GM21447 (cell line): ENCODE measurements around the gene SLC26A11.

Experiments used
- ATAC-seq: cut with Tn5 transposase; IDR thresholded peaks from one replicate; pipeline ENCODE4 v1.9.1; 2021; ENCODE audit not compliant: unreplicated experiment

SLC26A11 gene

GRCh38 chr17:80216473-80217456 is 3.5 kb upstream of the SLC26A11 start:
- ATAC-seq = no peak

DNA sequence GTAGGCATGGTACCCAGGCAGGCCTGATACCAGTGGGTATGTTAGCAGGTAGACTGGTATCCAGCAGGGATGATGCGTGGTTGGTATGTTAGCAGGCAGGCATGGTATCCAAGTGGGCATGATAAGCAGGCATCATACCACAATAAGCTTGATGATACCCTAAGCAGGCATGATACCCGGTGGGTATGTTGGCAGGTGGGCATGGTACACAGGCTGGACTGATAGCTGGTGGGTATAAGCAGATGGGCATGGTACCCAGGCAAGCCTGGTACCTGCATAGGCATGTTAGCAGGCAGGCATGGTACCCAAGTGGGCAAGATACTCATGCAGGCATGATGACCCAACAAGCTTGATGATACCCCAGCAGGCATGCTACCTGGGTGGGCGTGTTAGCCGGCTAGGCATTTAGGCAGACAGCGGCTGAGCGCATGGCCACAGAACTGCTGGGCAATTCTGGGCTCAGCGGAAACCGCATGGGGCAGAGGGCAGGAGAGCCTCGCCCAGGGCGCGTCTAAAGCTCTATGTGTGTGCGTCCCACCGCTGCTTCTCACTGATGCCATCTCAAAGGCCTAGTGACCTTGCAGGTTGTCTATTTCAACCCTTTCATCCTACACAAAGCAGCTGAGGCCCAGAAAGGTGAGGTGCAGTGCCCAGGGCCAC is 2.4 kb upstream of the SLC26A11 start:
- no peak for ATAC-seq

DNA sequence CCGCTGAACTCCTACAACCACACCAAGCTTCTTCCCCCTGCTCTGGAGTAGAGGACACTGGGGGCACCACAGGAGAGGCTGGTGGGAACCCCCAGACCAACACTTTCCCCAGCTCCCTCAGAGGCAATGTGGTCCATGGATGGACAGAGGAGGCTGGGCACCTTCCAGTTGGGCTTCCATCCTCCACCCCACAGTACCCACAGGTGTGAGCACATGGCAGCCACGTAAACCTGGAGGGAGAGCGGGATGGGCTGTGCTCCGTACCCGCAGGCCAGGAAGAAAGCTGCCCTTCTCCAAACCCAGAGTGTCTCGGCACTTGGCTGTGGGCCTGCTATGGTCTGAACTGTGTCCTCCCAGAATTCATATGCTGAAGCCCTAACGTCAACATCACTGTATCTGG is 1.8 kb upstream of the SLC26A11 start:
- no peak for ATAC-seq

DNA sequence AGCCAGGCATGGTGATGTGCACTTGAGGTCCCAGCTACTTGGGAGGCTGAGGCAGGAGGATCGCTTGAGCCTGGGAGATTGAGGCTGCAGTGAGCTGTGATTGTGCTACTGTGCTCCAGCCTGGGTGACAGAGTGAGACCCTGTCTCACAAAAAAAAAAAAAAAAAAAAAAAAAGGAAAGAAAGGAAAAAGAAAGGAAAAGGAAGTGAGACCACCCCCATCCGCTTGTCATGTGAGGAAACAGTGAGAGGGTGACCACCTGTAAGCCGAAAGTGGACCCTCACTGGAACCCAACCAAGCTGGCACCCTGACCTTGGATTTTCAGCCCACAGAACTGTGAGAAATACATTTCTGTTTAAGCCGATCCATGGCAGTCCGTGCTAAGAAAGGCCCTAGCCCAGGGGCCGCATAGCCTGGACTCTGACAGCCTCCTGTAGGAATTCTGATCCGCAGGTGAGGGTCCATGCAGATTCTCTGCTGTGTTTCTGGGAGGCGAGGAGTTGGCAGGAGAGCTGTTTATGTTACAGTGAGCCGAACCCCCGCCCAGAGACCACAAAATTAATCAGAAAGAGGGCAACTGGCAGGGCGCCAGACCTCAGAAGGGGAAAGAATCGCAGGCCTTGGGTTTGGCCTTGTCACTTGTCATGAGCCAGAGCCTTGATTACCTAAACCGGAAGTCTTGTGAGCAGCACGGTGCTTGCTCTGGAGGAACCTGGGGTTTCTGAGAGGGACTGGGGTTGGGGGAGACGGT is 1.0 kb upstream of the SLC26A11 start:
- ATAC-seq = peak; percentile 64

- ATAC-seq = peak; percentile 19
Observed at GRCh38 chr17:80219763-80220053, 519 bp upstream of the SLC26A11 start.

GRCh38 chr17:80220736-80221215 is 549 bp downstream of the SLC26A11 start:
- no peak for ATAC-seq

DNA sequence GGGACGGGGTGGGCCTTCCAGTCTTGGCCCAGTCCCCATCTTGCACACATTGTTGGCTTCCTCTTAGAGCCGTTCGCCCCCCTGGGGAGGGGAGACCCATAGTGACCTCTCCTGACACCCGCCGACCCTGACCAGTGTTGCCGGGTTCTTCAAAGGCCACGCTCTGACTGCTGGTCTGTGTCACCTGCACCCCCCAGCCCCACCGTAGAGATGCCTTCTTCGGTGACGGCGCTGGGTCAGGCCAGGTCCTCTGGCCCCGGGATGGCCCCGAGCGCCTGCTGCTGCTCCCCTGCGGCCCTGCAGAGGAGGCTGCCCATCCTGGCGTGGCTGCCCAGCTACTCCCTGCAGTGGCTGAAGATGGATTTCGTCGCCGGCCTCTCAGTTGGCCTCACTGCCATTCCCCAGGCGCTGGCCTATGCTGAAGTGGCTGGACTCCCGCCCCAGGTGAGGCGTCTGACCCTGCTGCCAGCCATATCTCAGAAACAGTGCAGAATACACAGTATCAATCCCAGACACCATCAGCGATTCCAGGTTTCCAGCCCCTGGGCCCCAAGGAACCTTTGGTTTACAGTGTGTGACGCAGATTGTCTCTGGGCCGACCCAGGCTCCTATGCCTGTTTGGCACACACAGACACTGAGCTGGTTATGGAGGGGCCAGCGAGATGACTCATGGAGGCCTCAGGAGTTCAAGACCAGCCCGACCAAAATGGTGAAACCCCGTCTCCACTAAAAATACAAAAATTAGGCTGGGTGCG is 1.3 kb downstream of the SLC26A11 start:
- ATAC-seq = no peak

DNA sequence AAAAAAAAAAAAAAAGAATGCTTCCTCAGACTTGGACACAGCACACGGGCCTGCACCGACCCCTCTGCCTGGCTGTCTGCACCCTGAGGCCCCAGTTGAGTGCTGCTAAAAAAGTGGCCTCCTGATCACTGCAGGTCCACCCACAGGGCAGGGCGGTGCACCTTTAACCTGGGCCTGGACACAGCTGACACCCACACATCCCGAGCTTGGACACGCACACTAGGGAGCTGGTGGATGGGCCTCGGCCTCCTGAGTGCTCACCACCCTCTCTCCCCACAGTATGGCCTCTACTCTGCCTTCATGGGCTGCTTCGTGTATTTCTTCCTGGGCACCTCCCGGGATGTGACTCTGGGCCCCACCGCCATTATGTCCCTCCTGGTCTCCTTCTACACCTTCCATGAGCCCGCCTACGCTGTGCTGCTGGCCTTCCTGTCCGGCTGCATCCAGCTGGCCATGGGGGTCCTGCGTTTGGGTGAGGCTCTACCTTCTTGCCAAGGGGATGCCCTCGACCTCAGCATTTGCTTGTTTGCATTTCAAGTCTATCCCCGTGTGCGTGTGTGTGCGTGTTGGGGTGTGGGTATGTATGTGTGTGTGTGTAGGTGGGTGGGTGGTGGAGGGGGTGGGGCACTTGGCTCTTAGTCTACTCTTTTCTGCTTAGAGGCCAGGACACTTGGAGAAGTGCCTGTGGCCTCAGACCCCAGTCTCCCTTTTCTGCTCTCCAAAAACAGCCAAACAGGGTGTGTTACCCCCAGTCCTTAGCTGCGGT is 2.3 kb downstream of the SLC26A11 start:
- no peak for ATAC-seq

DNA sequence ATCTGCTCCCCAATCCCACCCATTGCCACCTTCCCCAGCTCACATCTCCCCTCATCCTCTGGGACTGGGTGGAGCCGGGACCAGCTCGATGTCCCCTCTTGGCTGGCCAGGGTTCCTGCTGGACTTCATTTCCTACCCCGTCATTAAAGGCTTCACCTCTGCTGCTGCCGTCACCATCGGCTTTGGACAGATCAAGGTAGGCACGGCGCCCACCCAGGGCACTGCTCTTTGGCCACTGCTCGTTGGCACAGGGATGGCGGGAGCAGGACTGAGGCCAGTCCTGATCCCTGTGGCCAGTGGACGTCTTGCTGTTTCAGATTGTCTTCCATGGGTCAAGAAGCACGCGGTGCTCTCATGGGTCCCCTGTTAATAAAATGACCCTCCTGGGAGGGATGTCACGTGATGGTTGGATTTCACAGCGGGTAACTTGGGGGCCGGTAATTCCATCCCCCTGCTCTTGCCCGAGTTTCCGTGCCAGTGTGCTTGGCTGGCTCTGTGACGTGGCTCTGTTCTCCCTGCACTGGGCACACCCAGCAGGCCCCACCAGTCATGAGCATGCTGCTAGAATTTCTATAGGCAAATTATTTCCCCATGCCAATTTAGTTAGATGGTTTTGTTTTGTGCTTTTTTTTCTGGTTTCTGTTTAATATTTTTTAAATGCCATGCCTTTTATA is 3.1 kb downstream of the SLC26A11 start:
- no peak for ATAC-seq

DNA sequence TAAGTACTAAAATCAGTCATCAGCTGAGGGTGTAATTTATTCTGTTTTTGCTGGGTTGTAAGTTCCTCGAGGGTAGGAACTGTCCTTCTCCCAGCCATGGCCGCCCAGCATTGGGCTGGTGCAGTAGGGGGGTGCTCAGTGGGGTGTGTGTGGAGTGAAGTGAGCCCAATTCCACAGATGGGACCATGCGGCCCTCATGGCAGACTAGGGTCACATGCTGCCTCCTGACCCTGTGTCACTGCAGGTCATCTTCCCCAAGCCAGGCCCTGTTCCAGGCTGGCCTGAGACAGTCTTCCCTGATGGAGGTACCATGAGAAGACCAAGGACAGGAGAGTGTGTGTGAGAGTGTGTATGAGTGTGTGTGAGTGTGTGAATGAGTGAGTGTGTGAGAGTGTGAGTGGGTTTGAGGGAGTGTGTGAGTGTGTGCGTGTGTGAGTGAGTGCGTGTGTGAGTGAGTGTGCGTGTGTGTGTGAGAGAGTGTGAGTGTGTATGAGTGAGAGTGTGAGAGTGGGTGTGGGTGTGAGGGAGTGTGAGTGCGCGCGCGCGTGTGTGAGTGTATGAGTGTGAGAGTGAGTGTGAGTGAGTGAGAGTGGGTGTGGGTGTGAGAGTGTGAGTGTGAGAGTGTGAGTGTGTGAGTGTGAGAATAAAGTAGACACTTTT is 3.7 kb downstream of the SLC26A11 start:
- ATAC-seq = no peak

DNA sequence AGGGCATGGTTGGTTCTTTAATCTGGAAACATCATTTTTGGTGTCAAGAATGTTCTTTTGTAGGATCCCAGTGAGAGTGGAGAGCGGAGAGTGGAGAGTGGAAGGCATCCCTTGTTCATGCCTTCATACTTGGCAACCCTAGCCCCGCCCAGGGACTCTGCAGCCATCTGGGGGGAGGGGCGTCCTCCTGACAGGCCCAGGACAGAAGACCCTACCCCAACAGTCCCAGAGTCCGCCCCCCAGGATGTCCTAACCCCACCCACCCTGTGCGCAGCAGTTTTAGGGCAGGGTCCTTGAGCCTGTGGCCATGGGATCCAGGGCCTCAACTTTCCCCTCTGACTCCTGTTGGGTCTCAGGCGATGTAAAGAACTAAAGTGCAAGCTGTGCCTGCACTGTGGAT is 4.5 kb downstream of the SLC26A11 start:
- ATAC-seq = no peak

DNA sequence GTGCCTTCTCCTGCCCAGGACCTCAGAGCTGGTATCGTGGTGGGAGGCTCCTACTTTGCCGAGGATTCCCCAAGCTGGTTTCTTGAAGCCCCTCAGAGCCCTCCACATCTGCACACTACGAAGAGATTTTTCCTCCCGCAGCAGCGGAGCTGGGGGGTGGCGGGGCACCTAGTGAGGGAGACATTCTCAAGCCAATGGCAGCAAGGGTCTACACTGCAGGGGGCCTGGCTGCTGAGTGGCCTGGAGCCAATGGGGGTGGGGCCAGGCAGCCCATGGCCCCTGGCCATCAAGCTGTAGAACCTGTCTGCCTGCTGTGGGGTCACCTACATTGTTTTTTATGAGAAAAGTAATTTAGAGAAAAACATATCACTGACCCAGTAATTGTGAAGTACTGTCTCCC is 5.0 kb downstream of the SLC26A11 start:
- ATAC-seq = no peak

DNA sequence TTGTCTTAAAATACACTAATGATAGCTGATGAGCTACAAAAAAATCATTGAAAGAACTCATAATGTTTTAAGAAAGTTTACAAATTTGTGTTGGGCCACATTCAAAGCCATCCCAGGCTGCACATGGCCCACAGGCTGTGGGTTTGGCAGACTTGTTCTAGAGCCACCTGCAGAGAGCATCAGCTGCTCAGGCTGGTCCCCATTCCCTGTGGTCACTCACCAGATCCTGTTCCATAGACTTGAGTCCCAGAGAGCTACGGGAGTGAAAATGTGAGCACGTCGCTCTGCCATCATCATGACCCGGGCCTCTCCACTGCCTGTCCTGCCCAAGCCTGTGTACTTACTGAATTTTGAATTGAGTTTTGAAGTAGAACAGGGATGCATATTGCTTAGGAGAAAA is 6.9 kb downstream of the SLC26A11 start:
- no peak for ATAC-seq

DNA sequence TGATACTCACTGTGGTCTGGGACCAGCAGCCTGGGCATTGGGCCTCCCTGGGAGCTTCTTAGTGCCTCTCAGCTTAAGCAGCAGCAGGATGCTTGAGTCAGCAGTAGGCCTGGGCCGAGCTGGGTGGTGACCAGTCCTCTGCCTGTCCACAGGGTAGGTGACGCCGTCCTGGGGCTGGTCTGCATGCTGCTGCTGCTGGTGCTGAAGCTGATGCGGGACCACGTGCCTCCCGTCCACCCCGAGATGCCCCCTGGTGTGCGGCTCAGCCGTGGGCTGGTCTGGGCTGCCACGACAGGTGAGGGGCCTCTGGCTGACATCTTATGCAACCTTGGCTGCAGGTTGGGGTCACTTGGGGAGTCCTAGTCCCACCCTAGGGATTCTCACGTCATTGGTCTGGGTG is 7.4 kb downstream of the SLC26A11 start:
- no peak for ATAC-seq

DNA sequence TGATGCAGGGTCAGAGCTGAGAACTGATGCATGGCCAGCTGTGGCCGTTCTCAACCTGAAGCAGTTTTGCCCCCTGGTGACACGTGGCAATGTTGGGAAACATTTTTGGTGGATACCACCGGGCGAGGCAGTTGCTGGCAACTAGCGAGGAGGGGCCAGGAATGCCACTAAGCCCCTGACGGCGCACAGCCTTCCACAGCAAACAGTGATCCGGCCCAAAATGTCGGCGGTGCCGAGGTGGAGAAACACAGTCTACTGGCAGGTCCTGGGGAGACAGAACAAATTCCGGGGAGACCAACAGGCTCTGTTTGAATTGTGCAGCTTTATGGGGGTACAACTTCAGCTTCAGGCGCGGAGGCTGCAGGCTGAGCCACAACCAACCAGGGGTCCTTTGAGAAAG is 8.2 kb downstream of the SLC26A11 start:
- no peak for ATAC-seq

GRCh38 chr17:80229011-80229410 is 8.8 kb downstream of the SLC26A11 start:
- no peak for ATAC-seq

GRCh38 chr17:80232438-80232837 is 12.2 kb downstream of the SLC26A11 start:
- no peak for ATAC-seq

DNA sequence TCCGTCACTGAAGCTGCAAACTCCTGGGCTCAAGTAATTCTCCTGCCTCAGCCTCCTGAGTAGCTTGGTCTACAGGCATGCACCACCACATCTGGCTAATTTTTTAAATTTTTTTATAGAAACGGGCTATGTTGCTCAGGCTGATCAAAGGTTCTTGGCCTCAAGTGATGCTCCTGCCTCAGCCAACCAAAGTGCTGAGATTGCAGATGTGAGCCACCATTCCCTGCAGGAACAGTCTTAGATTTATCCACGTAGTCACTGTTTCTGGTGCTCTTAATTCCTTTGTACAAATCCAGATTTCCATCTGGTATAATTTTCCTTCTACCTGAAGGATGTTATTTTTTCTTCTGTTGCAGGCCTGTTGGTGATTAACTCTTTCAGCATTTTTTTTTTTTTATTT is 13.0 kb downstream of the SLC26A11 start:
- ATAC-seq = no peak

DNA sequence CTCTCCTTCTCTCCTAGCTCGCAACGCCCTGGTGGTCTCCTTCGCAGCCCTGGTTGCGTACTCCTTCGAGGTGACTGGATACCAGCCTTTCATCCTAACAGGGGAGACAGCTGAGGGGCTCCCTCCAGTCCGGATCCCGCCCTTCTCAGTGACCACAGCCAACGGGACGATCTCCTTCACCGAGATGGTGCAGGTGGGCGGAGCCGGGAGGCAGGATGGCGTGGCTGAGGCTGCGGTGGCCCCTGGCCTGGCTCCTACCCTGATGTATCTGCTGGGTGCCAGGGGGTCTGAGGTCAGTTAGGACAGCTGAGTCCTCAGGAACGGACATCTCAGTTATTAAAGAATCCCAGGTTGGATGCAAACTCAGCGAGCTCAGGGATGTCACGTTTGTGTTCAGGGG is 16.7 kb downstream of the SLC26A11 start:
- no peak for ATAC-seq
